Endothelial cell of umbilical vein (primary cell): ENCODE results near the gene ATP13A4. TPM values are rescaled to one million over a fixed set of nuclear protein-coding genes. Genes with fewer than 3 reads are reported as not detected.

Experiments used
- BruUV-seq: library from RNA; stranded (reverse); fragments of 400-500 nt; replicated peaks from 2 replicates; lab custom pipeline; 2021; lab: Mats Ljungman, UMichigan
- CTCF ChIA-PET: fragments of 300-600, 350-600 bp; sonication (Branson Sonifier 250); formaldehyde crosslinking; loops from one replicate; lab custom pipeline; 2021; ENCODE audit warnings: antibody characterized with exemption, inconsistent platforms; lab: Charles Lee
- POLR2A ChIA-PET: fragments of 300-600, 350-600 bp; sonication (Branson Sonifier 250); formaldehyde crosslinking; loops from one replicate; lab custom pipeline; 2021; ENCODE audit warnings: antibody characterized with exemption, inconsistent platforms; lab: Charles Lee
- DNase-seq: peaks from one replicate; pipeline ENCODE4 v3.0.0-alpha.2; 2011; ENCODE audit warnings: low read depth, low spot score
- FAIRE-seq: peaks from 2 replicates; lab custom pipeline; 2011; peaks lifted over from hg19 to GRCh38; lab: Jason Lieb, UNC
- H2AFZ ChIP-seq: 2 replicates; pipeline ENCODE4 v1.6.0; 2012; ENCODE audit warnings: low read depth, low read length, control low read depth, inconsistent platforms
- H3K27ac ChIP-seq: 2 replicates; pipeline ENCODE4 v1.5.1; 2011; ENCODE audit warnings: low read depth, mild to moderate bottlenecking, control low read depth, low read length, moderate library complexity; ENCODE audit not compliant: insufficient read depth
- H3K27me3 ChIP-seq, 2 experiments: 2 replicates each; pipeline versions ENCODE4 v1.6.0 to v1.6.1; 2011; ENCODE audit warnings: low read length in 2 of 2, mixed read lengths in 1 of 2; ENCODE audit not compliant: control insufficient read depth in 2 of 2, insufficient read depth in 2 of 2
- H3K36me3 ChIP-seq, 2 experiments: 2 replicates in 1 of 2; 3 replicates in 1 of 2; pipeline ENCODE4 v1.5.1; 2011; ENCODE audit warnings: low read length in 2 of 2, mild to moderate bottlenecking in 1 of 2, moderate library complexity in 1 of 2; ENCODE audit not compliant: control insufficient read depth in 2 of 2, insufficient read depth in 2 of 2; ENCODE audit errors: extremely low read depth in 1 of 2
- H3K4me1 ChIP-seq: 3 replicates; pipeline ENCODE4 v1.5.1; 2011; ENCODE audit warnings: mild to moderate bottlenecking, low read length; ENCODE audit not compliant: control insufficient read depth, insufficient read depth; ENCODE audit errors: extremely low read depth
- H3K4me2 ChIP-seq: 2 replicates; pipeline ENCODE4 v1.6.1; 2011; ENCODE audit warnings: low read length, control low read depth, mixed read lengths; ENCODE audit not compliant: insufficient read depth
- H3K4me3 ChIP-seq, 3 experiments: fragments of 200-600 bp in 1 of 3; sonication (generic), shearing (Covaris generic) in 1 of 3; replicated peaks in 1 of 3; 2 replicates each; pipeline ENCODE4 v1.5.1; 2011 to 2016; ENCODE audit warnings: control low read depth in 3 of 3, low read length in 3 of 3, mild to moderate bottlenecking in 2 of 3, inconsistent platforms in 1 of 3, low read depth in 1 of 3, moderate library complexity in 1 of 3; ENCODE audit not compliant: insufficient read depth in 1 of 3
- H3K79me2 ChIP-seq: 2 replicates; pipeline ENCODE4 v1.6.0; 2012; ENCODE audit warnings: low read length, inconsistent platforms; ENCODE audit not compliant: control insufficient read depth, insufficient read depth
- H3K9ac ChIP-seq: replicated peaks from 2 replicates; pipeline ENCODE3; 2011; ENCODE audit warnings: low read length, control low read depth; ENCODE audit not compliant: insufficient read depth; ENCODE audit errors: extremely low read depth
- H3K9me1 ChIP-seq: replicated peaks from 3 replicates; pipeline ENCODE4 v1.6.0; 2011; ENCODE audit warnings: mild to moderate bottlenecking, low read length; ENCODE audit not compliant: control insufficient read depth, insufficient read depth; ENCODE audit errors: extremely low read depth
- H3K9me3 ChIP-seq: replicated peaks from 2 replicates; pipeline ENCODE4 v1.5.1; 2012; ENCODE audit warnings: low read length, inconsistent platforms; ENCODE audit not compliant: control insufficient read depth, insufficient read depth
- H4K20me1 ChIP-seq: replicated peaks from 2 replicates; pipeline ENCODE3; 2011; ENCODE audit warnings: mild to moderate bottlenecking, low read length; ENCODE audit not compliant: control insufficient read depth, insufficient read depth; ENCODE audit errors: extremely low read depth
- EZH2 ChIP-seq: IDR thresholded peaks from 2 replicates; pipeline ENCODE4 v1.6.1; 2012; ENCODE audit warnings: borderline replicate concordance, low read depth, mild to moderate bottlenecking, moderate library complexity, low read length, inconsistent platforms; ENCODE audit not compliant: severe bottlenecking
- FOS ChIP-seq: IDR thresholded peaks from 2 replicates; pipeline ENCODE4 v1.6.1; 2011; ENCODE audit warnings: mild to moderate bottlenecking, low read length, moderate library complexity, borderline replicate concordance; ENCODE audit not compliant: insufficient read depth
- GATA2 ChIP-seq: IDR thresholded peaks from 2 replicates; pipeline ENCODE4 v1.7.0; 2011; ENCODE audit warnings: low read depth, mild to moderate bottlenecking, moderate library complexity, mixed read lengths, low read length; ENCODE audit not compliant: insufficient read length, insufficient read depth
- MYC ChIP-seq: IDR thresholded peaks from one replicate; pipeline ENCODE4 v1.6.1; 2011; ENCODE audit warnings: mild to moderate bottlenecking, low read depth, low read length
- POLR2AphosphoS5 ChIP-seq: IDR thresholded peaks from 2 replicates; pipeline ENCODE4 v1.6.1; 2012; ENCODE audit warnings: low read depth, mild to moderate bottlenecking, control low read depth, low read length, moderate library complexity; ENCODE audit not compliant: insufficient read depth
- dilution Hi-C: fragments of 300-500 bp; cut with MboI; formaldehyde crosslinking; loops from one replicate; pipeline ENCODE4 v1.15.0; 2019; ENCODE audit warnings: low sequenced_read_pairs; ENCODE audit not compliant: extremely low pct_ligation_motif_present
- intact Hi-C: fragments of 100-400 bp; cut with micrococcal nuclease; formaldehyde crosslinking; loops from one replicate; pipeline ENCODE4 v1.10.0; 2022
- polyA plus RNA-seq, 4 experiments: library from polyadenylated mRNA; depleted of rRNA in 3 of 4; stranded (reverse) in 3 of 4; unstranded in 1 of 4; fragments of >200 nt; gene quantifications; 2 replicates each; pipeline versions ENCODE4 v1.2.1 to v1.2.3, GENCODE V29; 2011 to 2012; ENCODE audit warnings: missing spikeins in 1 of 4
- total RNA-seq: library from RNA; stranded (reverse); gene quantifications from 2 replicates; pipeline ENCODE4 v1.2.3, GENCODE V29; 2021

The ATP13A4 gene
- total and polyA plus RNA-seq, 2 donors (not counting 3 experiments of a cell fraction or from before 2014, with no cell fraction given) = not detected

DNA sequence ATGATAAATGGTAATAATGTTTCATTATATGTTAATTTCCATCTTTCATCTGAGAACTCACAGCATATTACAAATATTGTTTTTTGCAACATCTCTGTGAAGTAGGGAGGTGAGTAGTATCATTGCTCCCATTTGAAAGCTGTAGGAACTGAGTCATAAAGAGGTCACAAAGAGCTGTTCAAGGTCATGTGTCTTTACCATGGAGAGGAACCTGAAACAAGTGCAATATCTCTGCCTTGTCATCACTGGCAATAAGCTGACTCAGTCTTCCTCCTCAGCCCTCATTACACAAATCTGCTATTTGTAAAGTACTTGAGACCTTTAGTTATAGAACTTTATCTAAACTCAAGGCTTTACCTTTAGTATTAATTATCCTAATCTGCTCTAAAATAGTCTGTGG is 4.4 kb upstream of the ATP13A4 start:
- intact Hi-C loops = no loop called here
- peaks cover 2 to 10% of the 10 kb centered on the region in 2 experiments for H3K27me3 ChIP-seq
- no peaks in the 10 kb centered on the region for H4K20me1 ChIP-seq
- H3K27ac ChIP-seq = no peak overlapping the region
- CTCF ChIA-PET = interaction anchor here (0.7 to 1.6 kb wide), 3 partner anchors 14 to 746 kb away, joined by 3 to 7 read pairs (median 4); no protein-coding TSS in a partner anchor
- no peak overlapping the region for H3K4me2 ChIP-seq
- H3K4me3 ChIP-seq = no peak overlapping the region
- no peak overlapping the region for H2AFZ ChIP-seq
- no peaks in the 10 kb centered on the region for H3K9me3 ChIP-seq
- no peak overlapping the region for H3K9ac ChIP-seq
- TF ChIP-seq GATA2 (no peak), FOS (peak; percentile 28), MYC (no peak), EZH2 (no peak)
- no peaks in the 10 kb centered on the region for H3K9me1 ChIP-seq
- DNase-seq (peak; percentile 13), FAIRE-seq (no peak)
- dilution Hi-C loops = no loop called here
- no peaks in the 10 kb centered on the region for H3K4me1 ChIP-seq
- no TSS peak for BruUV-seq
- H3K36me3 ChIP-seq = no peaks in the 10 kb centered on the region
- POLR2A ChIA-PET = no interaction called here
- no peaks in the 10 kb centered on the region for H3K79me2 ChIP-seq

DNA sequence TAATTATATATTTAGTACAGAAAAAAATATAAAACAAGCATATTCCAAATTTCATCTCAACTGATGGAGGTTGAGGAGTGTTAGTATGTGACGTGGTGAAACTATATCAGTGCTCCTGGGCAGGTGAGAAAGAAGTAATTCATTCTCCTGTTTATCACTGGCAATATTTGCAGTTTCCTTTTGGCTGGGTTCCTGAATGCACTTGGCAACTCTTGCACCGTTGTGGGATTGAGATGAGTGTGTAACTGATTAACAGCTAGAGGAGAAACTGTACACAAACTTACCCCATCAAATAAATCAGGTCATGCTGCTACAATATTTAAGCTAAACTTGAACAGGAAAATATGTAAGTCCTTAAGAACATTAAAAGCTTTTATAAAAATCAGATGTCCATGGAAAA is 2.1 kb upstream of the ATP13A4 start:
- Histone ChIP-seq H4K20me1 (no peaks in the 10 kb centered on the region), H3K4me2 (no peak overlapping the region), H3K9me1 (no peaks in the 10 kb centered on the region), H3K79me2 (no peaks in the 10 kb centered on the region), H3K27ac (no peak overlapping the region), H2AFZ (no peak overlapping the region), H3K27me3 (peaks cover 2 to 12% of the 10 kb centered on the region in 2 experiments), H3K9ac (no peak overlapping the region), H3K4me3 (no peak overlapping the region), H3K9me3 (no peaks in the 10 kb centered on the region), H3K4me1 (no peaks in the 10 kb centered on the region), H3K36me3 (no peaks in the 10 kb centered on the region)
- CTCF ChIA-PET = interaction anchor here (1.4 kb wide), 1 partner anchor 744 kb away, joined by 5 read pairs; no protein-coding TSS in a partner anchor
- POLR2A ChIA-PET = no interaction called here
- DNase-seq (no peak), FAIRE-seq (no peak)
- TF ChIP-seq FOS (no peak), EZH2 (no peak), POLR2AphosphoS5 (no peak)
- intact Hi-C loops = no loop called here
- no TSS peak for BruUV-seq
- dilution Hi-C loops = no loop called here
